Spleen (tissue), 7 donors: Measurements from ENCODE around the gene RBM20.

Source experiments
- POLR2A ChIP-seq, 3 donors: fragments of 450-650 bp; IDR thresholded peaks; one replicate each; pipeline ENCODE4 v1.5.1; 2017; ENCODE audit warnings: antibody characterized with exemption in 3 of 3, mild to moderate bottlenecking in 1 of 3
- POLR2AphosphoS5 ChIP-seq, 3 donors: sonication (generic); formaldehyde crosslinking; IDR thresholded peaks; one replicate each; pipeline ENCODE4 v1.5.1; 2017; ENCODE audit warnings: antibody characterized with exemption in 3 of 3
- TF ChIP-seq, protein P1 (sequence below), 11 experiments: fragments of 200-600 bp in 7 of 11; fragments of 450-650 bp in 4 of 11; sonication (generic) in 4 of 11; IDR thresholded peaks in 8 of 11; conservative IDR thresholded peaks in 3 of 11; 1 replicate in 7 of 11; 2 replicates in 4 of 11; pipeline versions ENCODE4 v1.4.0 to v1.8.0; 2016 to 2021; ENCODE audit warnings: antibody characterized with exemption in 11 of 11, inconsistent platforms in 4 of 11, mild to moderate bottlenecking in 1 of 11
- donor health status: DM: no; HTN: no; CAD: no; lungs with moderate emphysema.
- donor health status: DM: no; HTN: no; CAD: no.
- donor health status: DM: no; HTN: no; CAD: no.

DNA sequence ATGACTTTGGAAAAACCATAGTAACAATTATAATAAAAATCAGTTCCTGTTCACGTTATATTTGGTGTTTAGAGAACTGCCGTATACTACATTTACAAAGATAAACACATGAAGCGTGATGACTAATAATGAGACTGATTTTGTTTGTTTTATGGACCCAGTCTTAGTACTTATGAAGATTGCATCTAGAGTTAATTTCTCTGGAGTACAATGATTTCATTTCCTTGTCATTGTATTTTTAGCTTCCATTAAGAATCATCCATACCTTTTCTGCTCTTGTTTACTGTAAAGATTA lies 2.9 kb downstream of the RBM20 start:
- TF ChIP-seq, protein P1, sequence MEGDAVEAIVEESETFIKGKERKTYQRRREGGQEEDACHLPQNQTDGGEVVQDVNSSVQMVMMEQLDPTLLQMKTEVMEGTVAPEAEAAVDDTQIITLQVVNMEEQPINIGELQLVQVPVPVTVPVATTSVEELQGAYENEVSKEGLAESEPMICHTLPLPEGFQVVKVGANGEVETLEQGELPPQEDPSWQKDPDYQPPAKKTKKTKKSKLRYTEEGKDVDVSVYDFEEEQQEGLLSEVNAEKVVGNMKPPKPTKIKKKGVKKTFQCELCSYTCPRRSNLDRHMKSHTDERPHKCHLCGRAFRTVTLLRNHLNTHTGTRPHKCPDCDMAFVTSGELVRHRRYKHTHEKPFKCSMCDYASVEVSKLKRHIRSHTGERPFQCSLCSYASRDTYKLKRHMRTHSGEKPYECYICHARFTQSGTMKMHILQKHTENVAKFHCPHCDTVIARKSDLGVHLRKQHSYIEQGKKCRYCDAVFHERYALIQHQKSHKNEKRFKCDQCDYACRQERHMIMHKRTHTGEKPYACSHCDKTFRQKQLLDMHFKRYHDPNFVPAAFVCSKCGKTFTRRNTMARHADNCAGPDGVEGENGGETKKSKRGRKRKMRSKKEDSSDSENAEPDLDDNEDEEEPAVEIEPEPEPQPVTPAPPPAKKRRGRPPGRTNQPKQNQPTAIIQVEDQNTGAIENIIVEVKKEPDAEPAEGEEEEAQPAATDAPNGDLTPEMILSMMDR (IDR thresholded peaks at IDR 0.05 in 8 of 11, conservative IDR thresholded peaks at IDR 0.05 in 3 of 11), result no peak
- TF ChIP-seq POLR2A (IDR thresholded peaks at IDR 0.05) (no peak), POLR2AphosphoS5 (IDR thresholded peaks at IDR 0.05) (no peak)
